Activated CD4-positive, alpha-beta T cell treated with anti-CD3 and anti-CD28 coated beads, Interleukin-2, Interleukin-6, amounts not matched to agents 100 ng/mL and 50 ng/mL, durations not matched to agents 16 hours and 8 hours (primary cell): ENCODE measurements around the gene TET1.
"Not testable (repeated sequence)": the region's sequence is repeated elsewhere in the genome, so short reads cannot be mapped to it uniquely, and the experiment has no call there.

Source experiments
- DNase-seq: peaks from one replicate; pipeline ENCODE4 v3.0.0-alpha.2; 2020

The TET1 gene

DNA sequence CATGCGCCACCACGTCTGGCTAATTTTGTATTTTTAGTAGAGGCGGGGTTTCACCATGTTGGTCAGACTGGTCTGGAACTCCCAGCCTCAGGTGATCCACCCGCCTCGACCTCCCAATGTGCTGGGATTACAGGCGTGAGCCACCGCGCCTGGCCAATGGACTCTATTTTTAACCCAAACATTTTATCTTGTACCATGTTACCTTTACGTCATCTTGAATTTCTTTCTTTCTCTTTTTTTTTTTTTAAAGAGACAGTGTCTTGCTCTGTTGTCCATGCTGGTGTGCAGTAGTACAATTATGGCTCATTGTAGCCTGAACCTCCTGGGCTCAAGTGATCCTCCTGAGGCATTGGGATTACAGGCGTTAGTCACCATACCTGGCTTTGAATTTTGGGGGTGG lies 57.6 kb downstream of the TET1 start:
- DNase-seq = not testable (repeated sequence)

DNA sequence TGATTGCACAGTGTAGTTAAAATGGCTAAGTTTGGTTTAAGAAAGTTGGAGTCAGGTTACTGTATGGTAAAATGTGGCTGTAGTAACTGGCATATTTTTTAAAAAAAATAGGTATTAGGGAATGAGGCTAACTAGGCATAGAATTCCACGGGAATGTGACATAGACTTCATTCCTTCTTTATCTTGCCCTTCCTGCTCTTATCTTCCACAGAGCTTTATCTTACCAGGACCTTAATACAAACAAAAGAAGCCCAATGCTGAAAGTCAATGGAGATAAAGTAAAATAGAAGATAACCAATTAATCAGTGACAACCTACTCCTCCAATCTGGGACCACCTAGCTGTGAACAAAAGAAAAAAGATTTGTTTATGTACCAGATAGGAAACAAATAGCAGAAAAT lies 58.1 kb downstream of the TET1 start:
- DNase-seq = no peak

DNA sequence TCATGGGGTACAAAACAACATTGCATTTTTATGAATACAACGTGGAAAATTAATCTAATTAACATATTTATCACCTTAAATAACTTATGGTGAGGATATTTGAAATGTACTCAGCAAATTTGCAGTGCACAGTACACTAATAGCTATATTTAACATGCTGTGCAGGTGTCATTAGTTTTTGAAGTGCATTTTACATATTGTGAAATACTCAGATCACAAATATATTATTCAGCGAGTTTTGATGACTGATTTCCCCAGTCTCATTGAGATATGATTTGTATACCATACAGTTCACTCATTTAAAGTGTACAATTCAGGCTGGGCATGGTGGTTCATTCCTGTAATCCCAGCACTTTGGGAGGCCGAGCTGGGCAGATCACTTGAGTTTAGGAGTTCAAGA lies 59.5 kb downstream of the TET1 start:
- no peak for DNase-seq

DNA sequence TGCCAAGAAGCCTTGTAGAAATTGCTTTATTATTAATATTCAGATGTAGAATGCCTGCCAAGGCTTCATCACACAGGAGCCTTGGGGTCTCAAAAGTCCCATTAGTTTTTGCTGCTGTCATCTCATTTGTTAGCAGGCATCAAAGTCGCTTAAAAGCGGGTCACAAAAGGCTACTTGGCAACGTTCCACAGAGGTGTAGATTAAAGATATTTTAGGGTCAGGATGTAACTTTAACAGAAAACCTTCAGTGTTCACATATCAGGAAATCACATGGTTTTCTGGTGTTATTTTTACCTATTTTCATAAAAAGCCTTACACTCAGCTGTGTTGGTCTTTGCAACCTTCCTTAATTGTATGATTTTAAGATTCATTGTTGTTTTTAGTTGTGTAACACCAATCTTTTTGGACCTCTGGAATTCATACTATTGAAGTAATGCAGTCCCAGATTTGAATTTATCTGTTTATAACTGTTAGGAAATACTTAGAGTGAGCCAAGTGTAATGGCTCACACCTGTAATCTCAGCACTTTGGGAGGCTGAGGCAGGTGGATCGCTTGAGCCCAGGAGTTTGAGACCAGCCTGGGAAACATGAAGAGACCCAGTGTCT lies 65.3 kb downstream of the TET1 start:
- DNase-seq = no peak

DNA sequence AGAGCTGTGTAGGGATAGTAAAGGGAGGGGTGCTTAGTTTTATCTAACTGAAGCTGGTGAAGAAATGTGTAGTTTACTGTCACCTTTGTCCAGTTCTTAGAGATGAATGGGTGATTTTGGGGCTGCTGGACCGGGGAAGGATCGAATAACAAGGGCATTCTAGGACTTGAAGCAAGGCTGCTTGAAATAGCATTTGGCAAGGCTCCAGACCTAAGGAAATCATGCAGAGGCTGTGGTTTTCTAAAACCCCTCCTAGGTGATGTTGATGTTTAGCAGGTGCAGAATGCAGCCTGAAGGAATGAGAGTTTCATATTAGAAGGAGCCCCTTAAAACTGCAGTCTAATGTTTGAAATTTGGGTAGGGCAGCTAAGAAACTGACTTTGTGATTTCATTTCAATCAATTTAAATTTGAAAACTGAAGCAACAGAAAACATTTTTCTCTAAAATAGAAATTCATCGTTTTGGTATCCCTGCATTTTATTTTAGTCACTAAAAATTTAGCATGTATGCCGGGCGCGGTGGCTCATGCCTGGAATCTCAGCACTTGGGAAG lies 68.5 kb downstream of the TET1 start:
- no peak for DNase-seq

DNA sequence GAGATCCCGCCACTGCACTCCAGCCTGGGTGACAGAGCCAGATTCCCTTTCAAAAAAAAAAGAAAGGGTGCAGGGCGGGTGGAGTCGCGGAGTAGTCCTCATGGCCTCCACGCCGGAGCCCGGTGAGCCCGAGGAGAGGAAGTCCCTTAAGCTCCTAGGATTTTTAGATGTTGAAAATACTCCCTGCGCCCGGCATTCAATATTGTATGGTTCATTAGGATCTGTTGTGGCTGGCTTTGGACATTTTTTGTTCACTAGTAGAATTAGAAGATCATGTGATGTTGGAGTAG lies 72.1 kb downstream of the TET1 start:
- DNase-seq = not testable (repeated sequence)

DNA sequence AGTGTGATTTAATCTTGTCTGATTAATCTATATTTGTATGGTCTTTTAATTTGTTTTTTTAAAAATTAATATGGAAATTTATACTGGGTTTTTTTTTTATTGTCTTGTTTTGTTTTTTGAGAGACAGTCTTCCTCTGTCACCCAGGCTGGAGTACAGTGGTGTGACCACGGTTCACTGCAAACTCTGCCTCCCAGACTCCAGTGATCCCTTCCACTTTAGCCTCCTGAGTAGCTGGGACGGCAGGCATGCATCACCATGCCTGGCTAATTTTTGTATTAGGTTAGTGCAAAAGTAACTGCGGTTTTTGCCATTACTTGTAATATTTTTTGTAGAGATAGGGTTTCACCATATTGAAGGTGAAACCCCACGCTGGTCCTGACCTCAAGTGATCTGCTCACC lies 73.1 kb downstream of the TET1 start:
- no peak for DNase-seq

DNA sequence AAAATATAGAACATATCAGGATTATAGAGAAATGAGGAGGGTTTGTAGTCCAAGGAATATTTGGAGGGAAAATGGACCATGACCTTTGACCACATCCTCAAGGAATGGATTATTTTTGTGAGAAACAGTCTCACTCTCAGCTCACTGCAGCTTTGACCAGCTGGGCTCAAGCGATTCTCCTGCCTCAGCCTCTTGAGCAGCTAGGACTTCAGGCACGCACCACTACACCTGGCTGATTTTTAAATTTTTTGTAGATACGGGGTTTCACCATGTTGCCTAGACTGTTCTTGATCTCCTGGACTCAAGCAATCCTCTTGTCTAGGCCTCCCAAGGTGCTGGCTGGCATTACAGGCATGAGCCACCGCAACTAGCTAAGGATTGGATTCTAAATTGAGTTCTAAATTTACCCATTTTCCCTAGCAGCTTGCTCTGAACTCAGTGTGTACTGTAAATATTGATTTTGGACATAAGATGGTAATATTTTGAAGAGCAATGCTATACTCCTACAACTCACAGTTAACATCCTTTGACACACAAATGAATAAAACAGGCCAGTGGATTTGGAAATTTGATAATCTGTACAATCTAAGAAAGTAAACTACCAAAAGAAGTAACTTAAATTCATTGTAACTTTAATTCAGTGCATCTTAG lies 73.8 kb downstream of the TET1 start:
- no peak for DNase-seq

DNA sequence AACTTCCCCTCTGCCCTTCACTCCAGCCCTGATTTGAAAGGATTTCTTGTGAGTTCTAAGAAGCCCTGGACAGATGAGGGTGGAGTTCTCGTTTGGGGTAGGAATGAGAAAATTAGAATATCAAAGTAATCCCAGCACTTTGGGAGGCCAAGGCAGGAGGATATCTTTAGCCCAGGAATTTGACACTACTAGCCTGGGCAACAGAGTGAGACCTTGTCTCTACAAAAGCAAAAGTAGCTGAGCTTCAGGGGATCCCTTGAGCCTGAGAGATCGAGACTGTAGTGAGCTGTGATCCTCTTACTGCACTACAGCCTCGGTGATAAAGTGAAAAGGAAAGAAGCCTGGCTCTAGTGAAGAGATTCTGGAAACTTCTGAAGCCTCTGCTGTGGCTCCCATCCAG lies 76.2 kb downstream of the TET1 start:
- DNase-seq = no peak

DNA sequence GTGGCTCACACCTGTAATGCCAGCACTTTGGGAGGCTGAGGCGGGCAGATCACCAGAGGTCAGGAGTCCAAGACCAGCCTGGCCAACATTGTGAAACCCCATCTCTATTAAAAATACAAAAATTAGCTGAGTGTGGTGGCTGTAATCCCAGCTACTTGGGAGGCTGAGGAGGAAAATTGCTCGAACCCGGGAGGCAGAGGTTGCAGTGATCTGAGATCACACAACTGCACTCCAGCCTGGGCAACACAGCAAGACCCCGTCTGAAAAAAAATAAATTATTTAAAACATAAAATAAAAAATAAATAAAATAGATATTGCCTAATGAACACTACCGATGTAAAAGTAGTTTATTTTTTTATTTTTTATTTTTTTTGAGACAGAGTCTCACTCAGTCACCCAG lies 83.4 kb downstream of the TET1 start:
- not testable (repeated sequence) for DNase-seq

DNA sequence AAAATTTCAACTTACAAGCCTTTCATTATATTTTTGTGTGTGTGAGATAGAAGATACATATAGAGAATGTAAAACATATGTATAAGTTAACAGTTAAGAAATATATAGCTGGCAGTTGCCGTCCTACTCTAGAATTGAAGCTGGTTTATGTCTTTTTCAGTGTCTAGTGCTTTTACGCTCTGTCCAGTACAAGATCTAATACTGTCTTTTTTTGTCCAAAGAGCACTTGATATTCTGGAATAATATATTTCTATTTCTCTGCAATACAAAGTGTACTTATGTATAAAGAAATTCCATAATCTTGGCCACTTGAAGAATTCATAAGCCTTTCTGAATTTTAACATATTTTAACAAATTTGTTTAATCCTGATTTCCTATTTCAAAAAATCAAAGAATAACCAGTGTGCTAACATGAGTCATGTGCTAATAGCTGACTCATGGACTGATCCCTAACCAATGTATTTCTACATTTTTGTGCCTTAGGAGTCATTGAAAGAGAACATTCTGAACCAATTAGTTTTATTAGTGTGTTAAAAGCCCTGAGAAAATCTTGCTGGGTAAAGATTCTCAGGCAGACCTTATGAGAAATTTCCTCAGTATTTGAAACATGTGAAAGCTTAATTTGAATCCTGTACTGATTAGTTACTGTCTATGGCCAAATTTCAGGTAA lies 87.7 kb downstream of the TET1 start:
- DNase-seq = no peak

DNA sequence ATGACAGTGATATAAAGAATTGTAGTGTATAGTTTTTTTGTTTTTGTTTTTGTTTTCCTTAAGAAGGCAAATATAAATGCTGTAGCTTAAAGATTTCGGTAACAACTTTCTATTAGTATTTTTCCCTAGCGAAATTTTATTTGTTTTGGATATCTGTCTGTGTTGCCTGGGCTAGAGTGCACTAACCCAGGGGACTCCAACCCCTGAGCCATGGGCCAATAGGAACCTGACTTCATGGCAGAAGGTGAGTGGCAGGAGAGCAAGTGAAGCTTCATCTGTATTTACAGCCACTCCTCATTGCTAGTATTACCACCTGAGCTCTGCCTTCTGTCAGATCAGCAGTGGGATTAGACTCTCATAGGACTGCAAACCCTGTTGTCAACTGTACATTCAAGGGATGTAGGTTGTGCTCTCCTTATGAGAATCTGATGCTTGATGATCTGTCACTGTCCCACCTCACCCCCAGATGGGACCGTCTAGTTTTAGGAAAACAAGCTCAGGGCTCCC lies 95.5 kb downstream of the TET1 start:
- no peak for DNase-seq

DNA sequence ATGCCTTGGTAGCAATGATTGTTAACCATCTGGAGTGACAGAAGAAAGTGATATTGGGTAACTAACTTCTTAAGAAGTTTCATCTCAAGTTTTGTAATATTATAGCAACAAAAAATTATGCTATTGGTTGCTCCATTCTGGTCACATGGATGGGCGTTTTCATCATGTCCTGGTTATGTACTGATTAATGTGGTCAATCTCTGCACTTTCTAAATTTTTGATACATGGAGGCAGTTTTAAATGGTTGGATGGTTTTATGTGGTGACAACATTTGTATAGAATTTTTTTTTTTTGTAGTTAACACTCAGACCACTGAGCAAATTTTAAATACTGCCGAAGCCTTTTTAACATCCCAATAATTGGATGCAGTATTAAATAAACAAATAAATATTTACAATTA lies 105.7 kb downstream of the TET1 start:
- DNase-seq = no peak

DNA sequence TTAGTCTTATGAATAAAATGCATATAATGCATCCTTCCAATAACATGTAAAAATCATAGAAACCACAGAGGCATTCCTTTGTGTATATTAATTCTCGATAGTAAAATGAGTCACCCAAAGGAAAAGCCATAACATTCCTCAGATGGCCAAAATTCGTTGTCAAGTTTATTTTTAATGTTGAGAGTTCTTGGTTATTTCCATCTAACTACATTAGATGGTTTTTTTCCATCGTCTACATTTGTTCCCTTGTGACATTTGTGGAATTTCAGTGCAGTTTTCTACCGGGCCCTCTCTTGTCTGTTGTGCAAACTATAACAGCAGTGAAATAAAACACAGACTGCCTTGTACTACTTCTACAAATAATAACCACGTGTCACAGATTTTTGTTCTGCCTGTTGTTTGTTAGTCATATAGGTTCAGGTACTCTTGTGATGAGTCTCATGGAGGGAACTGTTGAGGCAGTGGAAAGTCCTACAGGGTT lies 106.2 kb downstream of the TET1 start:
- peak; percentile 36 for DNase-seq

DNA sequence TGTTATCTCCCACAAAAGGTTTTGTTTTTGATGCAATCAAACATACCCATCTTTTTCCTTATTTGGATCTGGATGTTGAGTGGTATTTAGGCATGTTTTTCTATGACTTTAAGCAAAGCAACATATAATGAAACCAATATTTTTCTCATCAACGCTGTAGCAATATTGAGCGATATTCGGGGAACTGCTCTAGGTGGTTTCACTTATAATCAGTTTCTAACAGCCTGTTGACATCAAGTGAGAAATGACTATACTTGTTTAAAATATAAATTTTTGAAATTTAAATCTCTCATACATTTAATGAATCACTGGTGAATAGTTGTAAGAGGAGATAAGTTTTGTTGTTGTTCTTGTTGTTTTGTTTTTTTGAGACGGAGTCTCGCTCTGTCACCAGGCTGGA lies 108.1 kb downstream of the TET1 start:
- DNase-seq = peak; percentile 52

DNA sequence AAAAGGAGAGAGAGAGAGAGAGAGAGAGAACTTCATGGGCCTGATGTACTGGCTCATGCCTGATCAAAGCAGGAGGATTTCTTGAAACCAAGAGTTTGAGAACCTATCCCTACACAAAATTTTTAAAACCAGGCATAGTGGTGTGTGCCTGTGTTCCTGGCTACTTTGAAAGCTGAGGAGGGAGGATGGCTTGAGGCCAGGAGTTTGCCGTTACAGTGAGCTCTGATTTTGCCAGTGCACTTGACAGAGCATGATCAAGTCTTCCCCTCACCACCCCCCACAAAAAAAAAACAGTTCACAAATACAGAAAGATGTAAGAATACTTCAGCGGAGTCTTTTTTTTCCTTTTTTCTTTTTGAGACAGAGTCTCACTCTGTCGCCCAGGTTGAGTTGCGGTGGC lies 108.8 kb downstream of the TET1 start:
- DNase-seq = no peak

DNA sequence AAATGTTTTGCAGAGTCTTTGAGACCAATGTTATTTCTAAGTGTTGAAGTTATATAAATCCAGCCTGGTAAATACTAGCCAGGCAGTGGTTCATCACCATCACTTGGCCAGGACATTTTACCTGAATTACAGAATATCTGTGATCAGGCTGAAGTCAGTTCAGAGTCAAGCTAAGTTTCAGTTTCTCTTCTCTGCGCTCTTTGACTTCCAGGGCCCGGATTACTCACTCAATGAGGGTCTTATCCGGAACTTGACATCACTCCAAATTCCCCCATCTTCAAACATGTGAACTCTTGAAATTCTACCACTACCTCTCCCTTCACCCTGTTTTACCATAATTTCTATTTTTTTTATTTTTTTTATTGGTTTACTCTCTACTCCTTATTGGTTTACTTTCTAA lies 124.3 kb downstream of the TET1 start:
- DNase-seq = peak; percentile 44

DNA sequence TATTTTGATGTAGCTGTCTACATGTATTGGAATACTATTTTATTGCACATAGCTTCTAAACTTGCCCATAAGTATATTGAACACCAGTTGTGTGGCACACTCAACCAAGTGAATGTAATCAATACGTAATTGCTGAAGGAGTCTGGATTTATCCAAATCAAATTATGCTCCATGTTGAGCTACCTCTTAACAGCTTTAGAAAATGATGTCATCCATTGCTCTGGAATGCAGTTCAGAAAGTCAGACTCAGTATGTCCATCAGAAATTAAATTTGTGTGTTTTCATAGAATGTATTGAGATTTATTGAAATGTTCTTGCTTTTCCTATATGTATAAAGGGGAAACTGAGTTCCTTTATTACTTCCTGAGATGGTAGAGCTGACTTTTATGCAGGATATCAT lies 135.9 kb downstream of the TET1 start:
- no peak for DNase-seq

DNA sequence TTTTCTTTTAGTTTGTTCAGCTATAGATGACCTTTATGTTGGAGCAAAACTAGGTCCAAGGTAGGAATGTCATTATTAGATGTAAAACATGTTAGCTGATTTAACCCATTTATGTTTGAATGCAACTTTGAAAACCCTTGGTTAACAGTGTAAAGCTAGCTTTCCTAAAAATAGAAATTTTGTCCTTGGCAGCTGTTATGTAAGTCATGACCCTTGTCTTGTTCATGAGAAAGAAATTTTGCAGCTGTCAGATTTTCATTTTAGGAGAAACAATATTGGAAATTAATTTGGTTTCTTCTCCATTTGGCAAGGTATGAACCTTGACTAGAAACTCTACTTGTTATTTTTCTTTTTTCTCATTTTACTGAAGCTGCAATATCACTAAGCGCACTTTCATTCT lies 137.0 kb downstream of the TET1 start:
- DNase-seq = no peak

DNA sequence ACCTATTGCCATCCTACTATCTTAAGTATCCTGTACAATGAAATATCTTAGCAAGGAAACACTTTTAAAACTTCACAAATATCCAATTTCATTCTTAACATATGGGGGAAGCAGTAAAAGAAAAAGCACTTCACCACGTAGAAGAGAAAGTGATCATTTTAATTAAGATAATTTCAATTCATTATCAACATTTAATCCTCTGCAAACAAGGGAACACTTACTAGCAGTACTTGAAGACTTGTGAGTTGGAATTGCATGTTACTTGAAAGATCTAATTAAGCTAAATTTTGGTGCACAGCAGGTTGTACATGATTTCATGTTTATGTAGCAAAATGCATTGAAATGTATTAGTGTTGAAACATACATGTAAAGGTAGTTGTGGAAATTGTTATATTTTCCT lies 140.1 kb downstream of the TET1 start:
- DNase-seq = no peak

DNA sequence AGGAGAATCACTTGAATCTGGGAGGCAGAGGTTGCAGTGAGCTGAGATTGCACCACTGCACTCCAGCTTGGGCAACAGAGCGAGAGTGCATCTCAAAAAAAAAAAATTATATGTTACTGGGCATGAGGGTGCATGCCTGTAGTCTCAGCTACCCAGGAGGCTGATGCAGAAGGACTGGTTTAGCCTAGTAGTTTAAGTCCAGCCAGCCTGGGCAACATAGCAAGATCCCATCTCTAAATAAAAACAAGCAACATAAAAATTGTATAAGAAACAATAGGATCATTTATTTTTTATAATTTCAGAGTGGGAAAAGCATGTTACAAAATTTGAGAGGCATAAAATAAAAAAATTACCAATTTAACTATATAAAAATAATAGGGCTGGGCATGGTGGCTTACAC lies 145.4 kb downstream of the TET1 start:
- no peak for DNase-seq

DNA sequence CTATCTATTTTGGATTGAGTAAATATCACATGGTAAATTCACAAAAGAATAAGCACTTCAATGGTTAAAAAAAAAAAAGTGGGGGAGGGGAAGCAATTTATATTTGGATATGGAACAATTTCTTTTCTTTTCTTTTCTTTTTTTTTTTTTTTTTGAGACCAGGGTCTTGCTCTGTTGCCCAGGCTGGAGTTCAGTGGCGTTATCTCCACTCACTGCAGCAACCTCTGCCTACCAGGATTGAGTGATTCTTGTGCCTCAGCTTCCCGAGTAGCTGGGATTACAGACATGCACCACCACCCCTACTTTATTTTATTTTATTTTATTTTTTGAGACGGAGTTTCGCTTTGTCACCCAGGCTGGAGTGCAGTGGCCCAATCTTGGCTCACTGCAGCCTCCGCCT lies 148.8 kb downstream of the TET1 start:
- DNase-seq = not testable (repeated sequence)

DNA sequence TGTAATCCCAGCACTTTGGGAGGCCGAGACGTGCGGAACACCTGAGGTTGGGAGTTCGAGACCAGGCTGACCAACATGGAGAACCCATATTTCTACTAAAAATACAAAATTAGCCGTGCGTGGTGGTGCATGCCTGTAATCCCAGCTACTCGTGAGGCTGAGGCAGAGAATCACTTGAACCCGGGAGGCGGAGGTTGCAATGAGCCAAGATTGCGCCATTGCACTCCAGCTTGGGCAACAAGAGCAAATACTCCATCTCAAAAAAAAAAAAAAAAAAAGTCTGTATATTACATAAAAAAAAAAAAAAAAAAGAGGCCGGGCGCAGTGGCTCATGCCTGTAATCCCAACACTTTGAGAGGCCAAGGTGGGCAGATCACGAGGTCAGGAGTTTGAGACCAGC lies 152.9 kb downstream of the TET1 start:
- DNase-seq = not testable (repeated sequence)

DNA sequence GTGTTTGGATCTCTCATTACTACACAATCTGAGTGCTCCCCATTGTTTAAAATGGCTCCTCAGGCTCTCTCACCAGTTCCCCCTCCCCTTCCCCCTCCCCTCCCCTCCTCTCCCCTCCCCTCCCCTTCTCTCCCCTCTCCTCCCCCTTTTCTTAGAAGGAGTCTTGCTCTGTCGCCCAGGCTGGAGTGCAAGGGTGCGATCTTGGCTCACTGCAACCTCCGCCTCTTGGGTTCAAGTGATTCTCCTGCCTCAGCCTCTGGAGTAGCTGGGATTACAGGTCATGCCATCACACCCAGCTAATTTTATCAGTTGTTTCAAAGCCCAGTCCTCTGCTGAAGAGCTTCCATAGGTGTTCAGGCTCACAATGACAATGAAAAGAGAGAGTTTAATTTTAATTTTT lies 157.3 kb downstream of the TET1 start:
- DNase-seq = no peak
